ENCODE measurements around the gene GRP. TPM values are rescaled to one million over a fixed set of nuclear protein-coding genes. Genes with fewer than 3 reads are reported as not detected.

Gene GRP
- total RNA-seq, 1 donor from 2014 or later, result not detected

- Mint-ChIP-seq H3K27me3 (ENCODE audit: unreplicated experiment) (peaks cover 6% of the 10 kb centered on the region), H3K27ac (ENCODE audit: unreplicated experiment) (no peak overlapping the region), H3K36me3 (ENCODE audit: unreplicated experiment) (no peaks in the 10 kb centered on the region), H3K4me1 (ENCODE audit: low read depth, unreplicated experiment) (no peaks in the 10 kb centered on the region), H3K4me3 (ENCODE audit: unreplicated experiment) (no peak overlapping the region), H3K9me3 (ENCODE audit: unreplicated experiment) (no peaks in the 10 kb centered on the region)
- no peak for TF ChIP-seq CTCF (IDR thresholded peaks at IDR 0.05; ENCODE audit: partially characterized antibody, unreplicated experiment)
- DNase-seq, result no peak
These were observed 19.2 kb upstream of the GRP start for GRCh38 chr18:59200787-59201186.

- TF ChIP-seq CTCF (IDR thresholded peaks at IDR 0.05; ENCODE audit: partially characterized antibody, unreplicated experiment), result no peak
- H3K4me1 Mint-ChIP-seq (ENCODE audit: low read depth, unreplicated experiment), result no peaks in the 10 kb centered on the region
- peaks cover 5% of the 10 kb centered on the region for H3K27me3 Mint-ChIP-seq (ENCODE audit: unreplicated experiment)
- H3K36me3 Mint-ChIP-seq (ENCODE audit: unreplicated experiment), result no peaks in the 10 kb centered on the region
- no peak overlapping the region for H3K4me3 Mint-ChIP-seq (ENCODE audit: unreplicated experiment)
- H3K9me3 Mint-ChIP-seq (ENCODE audit: unreplicated experiment), result peaks cover 2% of the 10 kb centered on the region
- no peak for DNase-seq
- no peak overlapping the region for H3K27ac Mint-ChIP-seq (ENCODE audit: unreplicated experiment)
These were observed 17.6 kb upstream of the GRP start for GRCh38 chr18:59202258-59202820.

GRCh38 chr18:59207506-59207905 is 12.5 kb upstream of the GRP start:
- H3K36me3 Mint-ChIP-seq (ENCODE audit: unreplicated experiment), result no peaks in the 10 kb centered on the region
- no peak overlapping the region for H3K4me3 Mint-ChIP-seq (ENCODE audit: unreplicated experiment)
- no peak for TF ChIP-seq CTCF (IDR thresholded peaks at IDR 0.05; ENCODE audit: partially characterized antibody, unreplicated experiment)
- peaks cover 4% of the 10 kb centered on the region for H3K4me1 Mint-ChIP-seq (ENCODE audit: low read depth, unreplicated experiment)
- no peak overlapping the region for H3K27ac Mint-ChIP-seq (ENCODE audit: unreplicated experiment)
- no peak for DNase-seq
- H3K9me3 Mint-ChIP-seq (ENCODE audit: unreplicated experiment), result peaks cover 2% of the 10 kb centered on the region
- H3K27me3 Mint-ChIP-seq (ENCODE audit: unreplicated experiment), result no peaks in the 10 kb centered on the region

GRCh38 chr18:59208602-59209125 is 11.3 kb upstream of the GRP start:
- peaks cover 4% of the 10 kb centered on the region for H3K4me1 Mint-ChIP-seq (ENCODE audit: low read depth, unreplicated experiment)
- H3K27ac Mint-ChIP-seq (ENCODE audit: unreplicated experiment), result no peak overlapping the region
- no peak for DNase-seq
- no peaks in the 10 kb centered on the region for H3K36me3 Mint-ChIP-seq (ENCODE audit: unreplicated experiment)
- H3K9me3 Mint-ChIP-seq (ENCODE audit: unreplicated experiment), result peaks cover 2% of the 10 kb centered on the region
- no peak overlapping the region for H3K4me3 Mint-ChIP-seq (ENCODE audit: unreplicated experiment)
- H3K27me3 Mint-ChIP-seq (ENCODE audit: unreplicated experiment), result no peaks in the 10 kb centered on the region
- no peak for TF ChIP-seq CTCF (IDR thresholded peaks at IDR 0.05; ENCODE audit: partially characterized antibody, unreplicated experiment)

- peaks cover 4% of the 10 kb centered on the region for H3K4me1 Mint-ChIP-seq (ENCODE audit: low read depth, unreplicated experiment)
- H3K36me3 Mint-ChIP-seq (ENCODE audit: unreplicated experiment), result no peaks in the 10 kb centered on the region
- no peak for DNase-seq
- peaks cover 2% of the 10 kb centered on the region for H3K9me3 Mint-ChIP-seq (ENCODE audit: unreplicated experiment)
- no peak overlapping the region for H3K27ac Mint-ChIP-seq (ENCODE audit: unreplicated experiment)
- H3K4me3 Mint-ChIP-seq (ENCODE audit: unreplicated experiment), result no peak overlapping the region
- TF ChIP-seq CTCF (IDR thresholded peaks at IDR 0.05; ENCODE audit: partially characterized antibody, unreplicated experiment), result no peak
- H3K27me3 Mint-ChIP-seq (ENCODE audit: unreplicated experiment), result no peaks in the 10 kb centered on the region
These were observed 9.7 kb upstream of the GRP start for GRCh38 chr18:59210299-59210698.
